Panc1 (cell line): ENCODE measurements around the gene FNDC4. TPM values are rescaled to one million over a fixed set of nuclear protein-coding genes. Genes with fewer than 3 reads are reported as not detected.
A peak's percentile ranks its signal among the peaks of the same experiment; 100 is the strongest.

Source experiments
- ATAC-seq: fragments of 200-7000 bp; cut with Tn5 transposase; 2 replicates; pipeline ENCODE4 v1.9.1; 2020; ENCODE audit warnings: mild to moderate bottlenecking, moderate library complexity
- BruUV-seq: library from RNA; stranded (reverse); fragments of 400-500 nt; replicated peaks from 2 replicates; lab custom pipeline; 2021; lab: Mats Ljungman, UMichigan
- CTCF ChIA-PET: fragments of 300-600 bp; sonication (Branson Sonifier 250); formaldehyde crosslinking; loops from one replicate; lab custom pipeline; 2022; ENCODE audit warnings: antibody characterized with exemption; lab: Charles Lee
- POLR2A ChIA-PET: fragments of 300-600 bp; sonication (Branson Sonifier 250); formaldehyde crosslinking; loops from one replicate; lab custom pipeline; 2022; ENCODE audit warnings: antibody characterized with exemption; lab: Charles Lee
- DNase-seq: peaks from one replicate; pipeline ENCODE4 v3.0.0-alpha.2; 2010; ENCODE audit warnings: low read depth, low spot score
- H3K27ac ChIP-seq: 2 replicates; pipeline ENCODE4 v1.5.1; 2011; ENCODE audit warnings: mild to moderate bottlenecking, low read length, inconsistent platforms
- H3K27me3 ChIP-seq: fragments of 200-500 bp; sonication (Bioruptor generic); 2 replicates; pipeline ENCODE4 v1.6.0; 2014; ENCODE audit warnings: low read length, inconsistent platforms; ENCODE audit not compliant: control insufficient read depth, insufficient read depth
- H3K36me3 ChIP-seq: fragments of 200-500 bp; sonication (Bioruptor generic); 2 replicates; pipeline ENCODE4 v1.5.1; 2014; ENCODE audit warnings: inconsistent platforms, mild to moderate bottlenecking, low read length, moderate library complexity; ENCODE audit not compliant: control insufficient read depth, insufficient read depth
- H3K4me1 ChIP-seq: 2 replicates; pipeline ENCODE4 v1.5.1; 2011; ENCODE audit warnings: inconsistent platforms, mild to moderate bottlenecking, low read length, moderate library complexity; ENCODE audit not compliant: control insufficient read depth, insufficient read depth
- H3K4me3 ChIP-seq, 2 experiments: 2 replicates each; pipeline ENCODE4 v1.5.1; 2011 to 2012; ENCODE audit warnings: low read depth in 2 of 2, low read length in 2 of 2, mild to moderate bottlenecking in 2 of 2, inconsistent platforms in 1 of 2, moderate library complexity in 1 of 2
- H3K9me3 ChIP-seq: fragments of 200-500 bp; sonication (Bioruptor generic); 2 replicates; pipeline ENCODE4 v1.5.1; 2014; ENCODE audit warnings: low read depth, mild to moderate bottlenecking, inconsistent platforms, low read length, moderate library complexity; ENCODE audit not compliant: control insufficient read depth, insufficient read depth
- POLR2AphosphoS5 ChIP-seq: IDR thresholded peaks from 2 replicates; pipeline ENCODE4 v1.6.1; 2012; ENCODE audit warnings: mild to moderate bottlenecking, low read depth, low read length, moderate library complexity
- SIN3A ChIP-seq: IDR thresholded peaks from 2 replicates; pipeline ENCODE4 v1.6.1; 2012; ENCODE audit warnings: low read depth, mild to moderate bottlenecking, low read length, moderate library complexity, borderline replicate concordance; ENCODE audit not compliant: insufficient read depth
- TCF7L2 ChIP-seq: IDR thresholded peaks from 2 replicates; pipeline ENCODE4 v1.6.1; 2011; ENCODE audit warnings: mild to moderate bottlenecking, low read depth, low read length, inconsistent platforms
- in situ Hi-C: cut with HindIII; loops from 2 replicates; pipeline ENCODE4 v1.10.0; 2016; ENCODE audit warnings: low sequenced_read_pairs, low pct_unique_long_range_greater_than_20kb
- intact Hi-C: fragments of 100-400 bp; cut with micrococcal nuclease; formaldehyde crosslinking; loops from one replicate; pipeline ENCODE4 v1.10.0; 2022; ENCODE audit not compliant: unreplicated experiment
- total RNA-seq: library from RNA; stranded (reverse); gene quantifications from one replicate; pipeline ENCODE4 v1.2.1, GENCODE V29; 2021; ENCODE audit not compliant: unreplicated experiment
- TF ChIP-seq, protein P1 (sequence below): fragments of 450-650 bp; IDR thresholded peaks from 2 replicates; pipeline ENCODE4 v1.5.1; 2017; ENCODE audit warnings: mild to moderate bottlenecking
- TF ChIP-seq, protein P2 (sequence below), 2 experiments: IDR thresholded peaks; 2 replicates each; pipeline ENCODE4 v1.6.1; 2011 to 2012; ENCODE audit warnings: low read depth in 2 of 2, control low read depth in 1 of 2, low read length in 1 of 2, mild to moderate bottlenecking in 1 of 2, moderate library complexity in 1 of 2; ENCODE audit not compliant: insufficient read depth in 1 of 2

Gene FNDC4
- total RNA-seq, 1 experiment from 2014 or later: 1.3 TPM

DNA sequence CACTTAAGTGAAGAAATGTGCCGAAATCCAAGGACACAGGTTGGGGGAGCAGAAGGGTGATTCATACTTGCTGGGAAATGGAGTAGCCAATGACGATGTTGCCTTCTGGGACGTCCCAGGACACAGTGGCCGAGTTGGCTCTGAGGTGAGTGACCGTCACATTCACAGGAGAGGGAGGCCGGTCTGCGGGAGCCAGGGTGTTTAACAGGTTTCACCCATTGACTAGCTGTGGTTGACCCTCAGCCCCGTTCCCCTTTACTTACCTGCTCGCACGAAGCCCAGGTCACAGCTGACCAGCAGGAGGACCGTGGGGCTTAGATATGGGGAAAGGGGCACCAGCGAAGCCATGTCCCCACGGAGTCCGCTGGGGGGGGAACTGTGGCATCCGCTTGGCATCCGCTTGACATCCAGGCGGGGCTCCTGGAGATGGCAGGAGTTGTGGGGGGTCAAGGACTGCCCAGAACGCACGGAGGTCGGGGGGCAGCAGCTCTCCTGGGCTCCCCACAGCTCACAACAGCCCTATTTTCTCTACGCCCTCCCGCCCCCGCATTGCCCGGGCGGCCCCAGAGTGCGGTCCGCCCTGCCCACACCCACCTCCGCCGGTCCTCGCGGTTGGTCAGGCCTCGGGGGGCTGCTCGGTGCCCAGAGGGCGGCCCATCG, 586 bp downstream of the FNDC4 start:
- intact Hi-C loops (no loop called here), in situ Hi-C loops (no loop called here)
- ATAC-seq: no peak
- H3K4me1 ChIP-seq: no peaks in the 10 kb centered on the region; the same call in 1 of the 2 replicates
- H3K27ac ChIP-seq: no peak overlapping the region
- no peaks in the 10 kb centered on the region for H3K36me3 ChIP-seq
- BruUV-seq: no TSS peak
- no peak for TF ChIP-seq POLR2AphosphoS5
- TF ChIP-seq SIN3A: no peak
- no peak for TF ChIP-seq TCF7L2
- TF ChIP-seq, protein P1, sequence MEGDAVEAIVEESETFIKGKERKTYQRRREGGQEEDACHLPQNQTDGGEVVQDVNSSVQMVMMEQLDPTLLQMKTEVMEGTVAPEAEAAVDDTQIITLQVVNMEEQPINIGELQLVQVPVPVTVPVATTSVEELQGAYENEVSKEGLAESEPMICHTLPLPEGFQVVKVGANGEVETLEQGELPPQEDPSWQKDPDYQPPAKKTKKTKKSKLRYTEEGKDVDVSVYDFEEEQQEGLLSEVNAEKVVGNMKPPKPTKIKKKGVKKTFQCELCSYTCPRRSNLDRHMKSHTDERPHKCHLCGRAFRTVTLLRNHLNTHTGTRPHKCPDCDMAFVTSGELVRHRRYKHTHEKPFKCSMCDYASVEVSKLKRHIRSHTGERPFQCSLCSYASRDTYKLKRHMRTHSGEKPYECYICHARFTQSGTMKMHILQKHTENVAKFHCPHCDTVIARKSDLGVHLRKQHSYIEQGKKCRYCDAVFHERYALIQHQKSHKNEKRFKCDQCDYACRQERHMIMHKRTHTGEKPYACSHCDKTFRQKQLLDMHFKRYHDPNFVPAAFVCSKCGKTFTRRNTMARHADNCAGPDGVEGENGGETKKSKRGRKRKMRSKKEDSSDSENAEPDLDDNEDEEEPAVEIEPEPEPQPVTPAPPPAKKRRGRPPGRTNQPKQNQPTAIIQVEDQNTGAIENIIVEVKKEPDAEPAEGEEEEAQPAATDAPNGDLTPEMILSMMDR: no peak
- TF ChIP-seq, protein P2, sequence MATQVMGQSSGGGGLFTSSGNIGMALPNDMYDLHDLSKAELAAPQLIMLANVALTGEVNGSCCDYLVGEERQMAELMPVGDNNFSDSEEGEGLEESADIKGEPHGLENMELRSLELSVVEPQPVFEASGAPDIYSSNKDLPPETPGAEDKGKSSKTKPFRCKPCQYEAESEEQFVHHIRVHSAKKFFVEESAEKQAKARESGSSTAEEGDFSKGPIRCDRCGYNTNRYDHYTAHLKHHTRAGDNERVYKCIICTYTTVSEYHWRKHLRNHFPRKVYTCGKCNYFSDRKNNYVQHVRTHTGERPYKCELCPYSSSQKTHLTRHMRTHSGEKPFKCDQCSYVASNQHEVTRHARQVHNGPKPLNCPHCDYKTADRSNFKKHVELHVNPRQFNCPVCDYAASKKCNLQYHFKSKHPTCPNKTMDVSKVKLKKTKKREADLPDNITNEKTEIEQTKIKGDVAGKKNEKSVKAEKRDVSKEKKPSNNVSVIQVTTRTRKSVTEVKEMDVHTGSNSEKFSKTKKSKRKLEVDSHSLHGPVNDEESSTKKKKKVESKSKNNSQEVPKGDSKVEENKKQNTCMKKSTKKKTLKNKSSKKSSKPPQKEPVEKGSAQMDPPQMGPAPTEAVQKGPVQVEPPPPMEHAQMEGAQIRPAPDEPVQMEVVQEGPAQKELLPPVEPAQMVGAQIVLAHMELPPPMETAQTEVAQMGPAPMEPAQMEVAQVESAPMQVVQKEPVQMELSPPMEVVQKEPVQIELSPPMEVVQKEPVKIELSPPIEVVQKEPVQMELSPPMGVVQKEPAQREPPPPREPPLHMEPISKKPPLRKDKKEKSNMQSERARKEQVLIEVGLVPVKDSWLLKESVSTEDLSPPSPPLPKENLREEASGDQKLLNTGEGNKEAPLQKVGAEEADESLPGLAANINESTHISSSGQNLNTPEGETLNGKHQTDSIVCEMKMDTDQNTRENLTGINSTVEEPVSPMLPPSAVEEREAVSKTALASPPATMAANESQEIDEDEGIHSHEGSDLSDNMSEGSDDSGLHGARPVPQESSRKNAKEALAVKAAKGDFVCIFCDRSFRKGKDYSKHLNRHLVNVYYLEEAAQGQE (IDR thresholded peaks at IDR 0.05; ENCODE audit: insufficient read depth in 1 of 2, low read depth in 2 of 2, low read length in 1 of 2): no peak
- POLR2A ChIA-PET: no interaction called here
- peaks cover 28% of the 10 kb centered on the region for H3K27me3 ChIP-seq
- DNase-seq: no peak
- no peaks in the 10 kb centered on the region for H3K9me3 ChIP-seq
- CTCF ChIA-PET: no interaction called here
- H3K4me3 ChIP-seq: peak overlapping the region; percentile 52 to 64; a peak in 3 of 4 replicates

DNA sequence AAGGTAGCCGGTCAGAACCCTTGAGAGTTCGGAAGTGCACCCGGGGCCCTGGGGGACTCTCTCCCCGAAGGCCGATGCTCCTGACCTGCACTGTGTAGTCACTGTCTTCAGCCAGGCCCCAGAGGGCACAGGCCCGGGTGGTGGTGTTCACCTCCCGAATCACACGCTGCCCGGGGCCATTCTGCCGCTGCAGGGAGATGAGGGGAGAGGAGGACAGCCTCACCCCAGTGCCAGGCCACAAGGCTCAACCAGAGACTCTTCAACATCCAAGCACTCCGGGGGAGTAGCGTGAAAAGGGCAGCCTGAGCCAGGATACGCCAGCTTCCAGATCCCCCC, 1.1 kb downstream of the FNDC4 start:
- no TSS peak for BruUV-seq
- ATAC-seq: no peak
- TF ChIP-seq, protein P2 (IDR thresholded peaks at IDR 0.05; ENCODE audit: insufficient read depth in 1 of 2, low read depth in 2 of 2, low read length in 1 of 2): no peak
- TF ChIP-seq TCF7L2 (no peak), POLR2AphosphoS5 (no peak), SIN3A (no peak)
- TF ChIP-seq, protein P1: no peak
- no peak overlapping the region for H3K27ac ChIP-seq
- H3K4me3 ChIP-seq: no peak overlapping the region
- peaks cover 28% of the 10 kb centered on the region for H3K27me3 ChIP-seq
- ChIA-PET POLR2A (no interaction called here), CTCF (no interaction called here)
- peaks cover 3% of the 10 kb centered on the region for H3K4me1 ChIP-seq
- in situ Hi-C loops (no loop called here), intact Hi-C loops (no loop called here)
- no peak for DNase-seq
- H3K36me3 ChIP-seq: no peaks in the 10 kb centered on the region
- H3K9me3 ChIP-seq: no peaks in the 10 kb centered on the region
